ENCODE data around the gene KCNH8.

Gene KCNH8

DNA sequence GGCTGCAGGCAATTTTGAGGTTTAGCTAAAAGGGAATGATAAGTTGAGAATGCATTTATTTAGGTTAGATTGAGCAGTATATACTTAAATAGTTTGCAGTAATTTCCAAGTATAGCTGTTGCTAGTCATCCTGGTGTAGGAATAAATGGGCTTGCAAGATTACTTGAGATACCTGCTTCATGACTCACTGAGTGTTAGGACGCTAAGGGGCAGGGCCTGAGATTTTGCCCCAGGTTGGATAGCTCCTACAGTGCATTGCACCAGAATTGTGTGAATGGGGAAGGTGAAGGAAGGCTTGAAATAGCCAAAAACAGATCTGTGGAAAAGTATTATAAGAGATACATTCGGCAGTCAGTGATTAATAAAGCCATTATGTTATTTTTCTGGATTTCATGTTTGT is 72.8 kb downstream of the KCNH8 start:
- no peak overlapping the region for H3K4me2 ChIP-seq (ENCODE audit: low read length)
- H3K4me3 ChIP-seq (ENCODE audit: low read length): no peak overlapping the region
- H4K20me1 ChIP-seq (ENCODE audit: control insufficient read depth, insufficient read depth, low read depth, low read length): no peaks in the 10 kb centered on the region
- H3K79me2 ChIP-seq (ENCODE audit: control insufficient read depth, low read length): no peaks in the 10 kb centered on the region
- H3K9me2 ChIP-seq (replicated peaks; ENCODE audit: control insufficient read depth, low read length): no peaks in the 10 kb centered on the region
- no peaks in the 10 kb centered on the region for H3K36me3 ChIP-seq (ENCODE audit: control insufficient read depth, low read length)
- TF ChIP-seq CTCF (IDR thresholded peaks at IDR 0.05; ENCODE audit: low read depth, low read length, poor library complexity, severe bottlenecking): no peak
- TF ChIP-seq EZH2phosphoT487 (IDR thresholded peaks at IDR 0.05; ENCODE audit: borderline replicate concordance, low read length): no peak
- no peak overlapping the region for H3K27ac ChIP-seq (ENCODE audit: low read depth, low read length)
- H3K4me1 ChIP-seq (ENCODE audit: control insufficient read depth, low read length): no peaks in the 10 kb centered on the region
- no peaks in the 10 kb centered on the region for H3K9me3 ChIP-seq (ENCODE audit: control insufficient read depth, insufficient read depth, low read length)
- no peaks in the 10 kb centered on the region for H3F3A ChIP-seq (ENCODE audit: control insufficient read depth, insufficient read depth)
- H3K27me3 ChIP-seq (ENCODE audit: control insufficient read depth, low read length): no peaks in the 10 kb centered on the region

- TF ChIP-seq CTCF (IDR thresholded peaks at IDR 0.05; ENCODE audit: low read depth, low read length, poor library complexity, severe bottlenecking): no peak
- TF ChIP-seq EZH2phosphoT487 (IDR thresholded peaks at IDR 0.05; ENCODE audit: borderline replicate concordance, low read length): no peak
- Histone ChIP-seq H3K27me3 (ENCODE audit: control insufficient read depth, low read length) (no peaks in the 10 kb centered on the region), H3K9me2 (replicated peaks; ENCODE audit: control insufficient read depth, low read length) (no peaks in the 10 kb centered on the region), H3K27ac (ENCODE audit: low read depth, low read length) (no peak overlapping the region), H3K4me2 (ENCODE audit: low read length) (no peak overlapping the region), H3F3A (ENCODE audit: control insufficient read depth, insufficient read depth) (no peaks in the 10 kb centered on the region), H3K9me3 (ENCODE audit: control insufficient read depth, insufficient read depth, low read length) (no peaks in the 10 kb centered on the region), H3K4me1 (ENCODE audit: control insufficient read depth, low read length) (peaks cover 17% of the 10 kb centered on the region), H3K36me3 (ENCODE audit: control insufficient read depth, low read length) (peaks cover 4% of the 10 kb centered on the region; the same call in 1 of the 2 replicates), H4K20me1 (ENCODE audit: control insufficient read depth, insufficient read depth, low read depth, low read length) (no peaks in the 10 kb centered on the region), H3K79me2 (ENCODE audit: control insufficient read depth, low read length) (no peaks in the 10 kb centered on the region), H3K4me3 (ENCODE audit: low read length) (no peak overlapping the region)
These were observed 78.2 kb downstream of the KCNH8 start for GRCh38 chr3:19226479-19226878.

DNA sequence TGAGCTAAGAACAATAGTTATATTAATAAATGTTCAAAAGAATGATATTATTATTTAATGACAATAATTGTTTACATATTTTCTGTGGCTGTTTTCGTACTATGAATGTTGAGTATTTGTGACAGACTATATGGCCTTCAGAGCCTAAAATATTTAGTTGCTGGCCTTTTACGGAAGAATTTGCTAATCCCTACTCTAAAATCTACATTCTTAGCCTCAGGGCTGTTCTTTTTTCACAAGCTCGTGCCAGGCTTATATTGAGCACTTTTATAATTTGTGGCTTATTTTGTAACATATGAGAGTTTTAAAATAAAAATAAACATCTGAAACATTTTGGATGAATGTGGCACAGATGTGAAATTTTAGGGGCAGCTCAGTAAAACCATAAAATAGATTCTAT is 79.9 kb downstream of the KCNH8 start:
- TF ChIP-seq CTCF (IDR thresholded peaks at IDR 0.05; ENCODE audit: low read depth, low read length, poor library complexity, severe bottlenecking) (no peak), EZH2phosphoT487 (IDR thresholded peaks at IDR 0.05; ENCODE audit: borderline replicate concordance, low read length) (no peak)
- Histone ChIP-seq H3K79me2 (ENCODE audit: control insufficient read depth, low read length) (no peaks in the 10 kb centered on the region), H3K9me2 (replicated peaks; ENCODE audit: control insufficient read depth, low read length) (no peaks in the 10 kb centered on the region)

More for the DNA sequence above, 79.9 kb downstream of the KCNH8 start:
- peaks cover 4% of the 10 kb centered on the region; the same call in 1 of the 2 replicates for H3K36me3 ChIP-seq (ENCODE audit: control insufficient read depth, low read length)
- H3K4me1 ChIP-seq (ENCODE audit: control insufficient read depth, low read length): peaks cover 17% of the 10 kb centered on the region
- no peaks in the 10 kb centered on the region for H3K9me3 ChIP-seq (ENCODE audit: control insufficient read depth, insufficient read depth, low read length)
- H3K27ac ChIP-seq (ENCODE audit: low read depth, low read length): no peak overlapping the region
- H3K4me3 ChIP-seq (ENCODE audit: low read length): no peak overlapping the region
- H3K4me2 ChIP-seq (ENCODE audit: low read length): no peak overlapping the region
- no peaks in the 10 kb centered on the region for H4K20me1 ChIP-seq (ENCODE audit: control insufficient read depth, insufficient read depth, low read depth, low read length)
- no peaks in the 10 kb centered on the region for H3K27me3 ChIP-seq (ENCODE audit: control insufficient read depth, low read length)
- no peaks in the 10 kb centered on the region for H3F3A ChIP-seq (ENCODE audit: control insufficient read depth, insufficient read depth)

Measured in DOHH2 (cell line).